H1 (cell line): Measurements from ENCODE around the gene MLNR. TPM values are rescaled to one million over a fixed set of nuclear protein-coding genes. Genes with fewer than 3 reads are reported as not detected.

Experiments
- CTCF ChIA-PET: fragments of 300-600 bp; sonication (Branson Sonifier 250); formaldehyde crosslinking; loops from one replicate; lab custom pipeline; 2021; ENCODE audit not compliant: partially characterized antibody; lab: Charles Lee
- POLR2A ChIA-PET: fragments of 300-600 bp; sonication (Branson Sonifier 250); formaldehyde crosslinking; loops from one replicate; lab custom pipeline; 2021; ENCODE audit warnings: inconsistent platforms; ENCODE audit not compliant: partially characterized antibody; lab: Charles Lee
- DNase-seq, 2 experiments: peaks; one replicate each; pipeline versions ENCODE4 v3.0.0 to v3.0.0-alpha.2; 2010 to 2022; ENCODE audit warnings: low spot score in 2 of 2, low read depth in 1 of 2, mixed read lengths in 1 of 2
- FAIRE-seq: peaks from 2 replicates; lab custom pipeline; 2011; peaks lifted over from hg19 to GRCh38; lab: Jason Lieb, UNC
- H2AFZ ChIP-seq: 2 replicates; pipeline ENCODE4 v1.8.1; 2012; ENCODE audit warnings: low read length, inconsistent platforms
- H2AK5ac ChIP-seq: 2 replicates; pipeline ENCODE4 v1.6.1; 2013; ENCODE audit warnings: low read depth, low read length
- H2BK120ac ChIP-seq: replicated peaks from 2 replicates; pipeline ENCODE3; 2013; ENCODE audit warnings: low read depth, low read length, inconsistent platforms
- H2BK12ac ChIP-seq: 2 replicates; pipeline ENCODE4 v1.6.1; 2013; ENCODE audit warnings: low read depth, low read length
- H2BK15ac ChIP-seq: 2 replicates; pipeline ENCODE4 v1.6.1; 2013; ENCODE audit warnings: low read length
- H2BK20ac ChIP-seq: 2 replicates; pipeline ENCODE4 v1.6.1; 2013; ENCODE audit warnings: low read length
- H2BK5ac ChIP-seq: 2 replicates; pipeline ENCODE4 v1.6.1; 2013; ENCODE audit warnings: low read depth, low read length
- H3K14ac ChIP-seq: 2 replicates; pipeline ENCODE4 v1.6.1; 2013; ENCODE audit warnings: inconsistent platforms; ENCODE audit not compliant: insufficient read length
- H3K18ac ChIP-seq: 2 replicates; pipeline ENCODE4 v1.6.1; 2013; ENCODE audit warnings: low read length; ENCODE audit errors: extremely low read depth
- H3K23ac ChIP-seq: 2 replicates; pipeline ENCODE4 v1.6.1; 2013; ENCODE audit warnings: inconsistent platforms; ENCODE audit not compliant: insufficient read length
- H3K23me2 ChIP-seq: 2 replicates; pipeline ENCODE4 v1.6.1; 2013; ENCODE audit warnings: low read depth, low read length
- H3K27ac ChIP-seq: 2 replicates; pipeline ENCODE4 v1.6.1; 2011; ENCODE audit warnings: low read depth, low read length, inconsistent platforms
- H3K27me3 ChIP-seq, 4 experiments: replicated peaks in 1 of 4; 1 replicate in 1 of 4; 2 replicates in 3 of 4; pipeline versions ENCODE4 v1.6.1 to v1.8.1; 2011 to 2013; ENCODE audit warnings: low read length in 3 of 4, mild to moderate bottlenecking in 3 of 4, inconsistent platforms in 2 of 4, mixed read lengths in 2 of 4, moderate library complexity in 1 of 4; ENCODE audit not compliant: control insufficient read depth in 3 of 4, insufficient read depth in 3 of 4; ENCODE audit errors: extremely low read depth in 1 of 4
- H3K36me3 ChIP-seq, 4 experiments: 2 replicates each; pipeline versions ENCODE4 v1.6.1 to v1.8.1; 2011 to 2013; ENCODE audit warnings: mild to moderate bottlenecking in 4 of 4, low read length in 3 of 4, moderate library complexity in 2 of 4, control low read depth in 1 of 4, inconsistent platforms in 1 of 4; ENCODE audit not compliant: insufficient read depth in 4 of 4, control insufficient read depth in 2 of 4
- H3K4ac ChIP-seq: replicated peaks from 2 replicates; pipeline ENCODE3; 2013; ENCODE audit warnings: low read length, low read depth, mixed read lengths, inconsistent platforms; ENCODE audit not compliant: insufficient read length
- H3K4me1 ChIP-seq, 4 experiments: replicated peaks in 1 of 4; 1 replicate in 1 of 4; 2 replicates in 3 of 4; pipeline versions ENCODE4 v1.6.1 to v1.8.1; 2011 to 2013; ENCODE audit warnings: low read length in 3 of 4, inconsistent platforms in 2 of 4, mixed read lengths in 1 of 4; ENCODE audit not compliant: insufficient read depth in 4 of 4, control insufficient read depth in 3 of 4
- H3K4me2 ChIP-seq, 2 experiments: 2 replicates each; pipeline versions ENCODE4 v1.6.1 to v1.8.1; 2011 to 2013; ENCODE audit warnings: low read depth in 2 of 2, low read length in 2 of 2, control low read depth in 1 of 2, inconsistent platforms in 1 of 2, mild to moderate bottlenecking in 1 of 2; ENCODE audit not compliant: insufficient read depth in 1 of 2
- H3K4me3 ChIP-seq, 4 experiments: fragments of 200-600, 300-600 bp in 1 of 4; sonication (generic), shearing (Covaris generic), sonication (Bioruptor Twin) in 1 of 4; 2 replicates each; pipeline versions ENCODE4 v1.5.1 to v1.8.1; 2011 to 2016; ENCODE audit warnings: low read length in 4 of 4, low read depth in 3 of 4, control low read depth in 2 of 4, inconsistent platforms in 2 of 4, mild to moderate bottlenecking in 2 of 4, mixed read lengths in 1 of 4, moderate library complexity in 1 of 4; ENCODE audit not compliant: insufficient read depth in 2 of 4; ENCODE audit errors: extremely low read depth in 1 of 4
- H3K56ac ChIP-seq: replicated peaks from 2 replicates; pipeline ENCODE3; 2013; ENCODE audit warnings: low read depth, mild to moderate bottlenecking, mixed read lengths, low read length, inconsistent platforms; ENCODE audit not compliant: insufficient read length
- H3K79me1 ChIP-seq: 2 replicates; pipeline ENCODE4 v1.6.1; 2013; ENCODE audit warnings: low read depth, low read length, control low read depth
- H3K79me2 ChIP-seq, 2 experiments: 2 replicates each; pipeline versions ENCODE4 v1.6.1 to v1.8.1; 2012 to 2013; ENCODE audit warnings: low read length in 2 of 2, mild to moderate bottlenecking in 2 of 2, inconsistent platforms in 1 of 2; ENCODE audit not compliant: insufficient read depth in 2 of 2, control insufficient read depth in 1 of 2
- H3K9ac ChIP-seq, 4 experiments: replicated peaks in 1 of 4; 1 replicate in 1 of 4; 2 replicates in 3 of 4; pipeline versions ENCODE4 v1.6.1 to v1.8.1; 2011 to 2013; ENCODE audit warnings: low read depth in 3 of 4, low read length in 3 of 4, control low read depth in 2 of 4, mild to moderate bottlenecking in 2 of 4, moderate library complexity in 2 of 4, inconsistent platforms in 1 of 4; ENCODE audit errors: extremely low read depth in 1 of 4
- H3K9me3 ChIP-seq, 2 experiments: 2 replicates each; pipeline versions ENCODE4 v1.6.1 to v1.8.1; 2012 to 2013; ENCODE audit warnings: mild to moderate bottlenecking in 2 of 2, moderate library complexity in 2 of 2, control low read depth in 1 of 2, inconsistent platforms in 1 of 2, low read depth in 1 of 2, low read length in 1 of 2, mixed read lengths in 1 of 2; ENCODE audit not compliant: insufficient read depth in 2 of 2
- H4K20me1 ChIP-seq, 2 experiments: replicated peaks in 1 of 2; 2 replicates each; pipeline versions ENCODE3 to v1.8.1; 2011 to 2013; ENCODE audit warnings: inconsistent platforms in 2 of 2, low read length in 2 of 2, mild to moderate bottlenecking in 1 of 2; ENCODE audit not compliant: insufficient read depth in 2 of 2, control insufficient read depth in 1 of 2
- H4K5ac ChIP-seq: 2 replicates; pipeline ENCODE4 v1.6.1; 2013; ENCODE audit warnings: low read length, low read depth, mixed read lengths, inconsistent platforms; ENCODE audit not compliant: insufficient read length
- H4K8ac ChIP-seq: 2 replicates; pipeline ENCODE4 v1.8.0; 2013; ENCODE audit warnings: mild to moderate bottlenecking, moderate library complexity, low read length, inconsistent platforms; ENCODE audit not compliant: insufficient read depth; ENCODE audit errors: extremely low read depth
- H4K91ac ChIP-seq: replicated peaks from 2 replicates; pipeline ENCODE3; 2013; ENCODE audit warnings: low read length, mixed read lengths, inconsistent platforms; ENCODE audit not compliant: insufficient read length
- CBX5 ChIP-seq: fragments of 300-800, 300-1000 bp; sonication (generic); IDR thresholded peaks from 2 replicates; pipeline ENCODE4 v1.7.1; 2016; ENCODE audit warnings: antibody characterized with exemption, low read length, low read depth
- CBX8 ChIP-seq: fragments of 300-800, 300-1000 bp; sonication (generic); IDR thresholded peaks from 2 replicates; pipeline ENCODE4 v1.7.1; 2016; ENCODE audit warnings: low read depth, low read length, borderline replicate concordance
- GTF2F1 ChIP-seq: IDR thresholded peaks from 2 replicates; pipeline ENCODE4 v1.6.1; 2012; ENCODE audit warnings: low read depth, low read length, improper control_type of control experiment, borderline replicate concordance
- PHF8 ChIP-seq: fragments of 200-600 bp; sonication (generic); conservative IDR thresholded peaks from 2 replicates; pipeline ENCODE4 v1.7.1; 2012; ENCODE audit warnings: low read depth, mild to moderate bottlenecking, inconsistent platforms, low read length, moderate library complexity
- POU5F1 ChIP-seq: IDR thresholded peaks from 2 replicates; pipeline ENCODE4 v1.6.1; 2011; ENCODE audit warnings: low read depth, mild to moderate bottlenecking, low read length, moderate library complexity
- RNF2 ChIP-seq: fragments of 200-900, 300-1000 bp; sonication (generic); IDR thresholded peaks from 2 replicates; pipeline ENCODE4 v1.7.1; 2016; ENCODE audit warnings: borderline replicate concordance, low read depth, mild to moderate bottlenecking, antibody characterized with exemption, low read length; ENCODE audit not compliant: poor library complexity, severe bottlenecking; ENCODE audit errors: missing control alignments
- SIN3A ChIP-seq, 2 experiments: IDR thresholded peaks in 1 of 2; conservative IDR thresholded peaks in 1 of 2; 2 replicates each; pipeline ENCODE4 v1.6.1; 2011 to 2012; ENCODE audit warnings: low read length in 2 of 2, improper control_type of control experiment in 1 of 2, low read depth in 1 of 2, mild to moderate bottlenecking in 1 of 2
- SP1 ChIP-seq: IDR thresholded peaks from 2 replicates; pipeline ENCODE4 v1.6.1; 2011; ENCODE audit warnings: low read depth, low read length
- SP2 ChIP-seq: IDR thresholded peaks from 2 replicates; pipeline ENCODE4 v1.6.1; 2012; ENCODE audit warnings: mild to moderate bottlenecking, low read length, inconsistent platforms
- SRF ChIP-seq: IDR thresholded peaks from 2 replicates; pipeline ENCODE4 v1.6.1; 2011; ENCODE audit warnings: mild to moderate bottlenecking, low read depth, low read length, moderate library complexity
- WGBS, 2 experiments: shearing (Covaris generic) in 1 of 2; methylation state at CpG; one replicate each; pipeline versions ENCODE4 v1.1.6 to v1.1.7; 2013 to 2015; ENCODE audit warnings: low lambda C conversion rate in 2 of 2, mixed read lengths in 2 of 2, inconsistent platforms in 1 of 2, low coverage in 1 of 2, missing lambda C conversion rate in 1 of 2; ENCODE audit not compliant: insufficient replicate concordance in 2 of 2, insufficient coverage in 1 of 2, insufficient read length in 1 of 2; ENCODE audit errors: extremely low coverage in 1 of 2, missing lambda C conversion rate in 1 of 2; 5-methylcytosine and 5-hydroxymethylcytosine counted together
- polyA plus RNA-seq, 7 experiments: library from polyadenylated mRNA; depleted of rRNA in 3 of 7; stranded (reverse) in 5 of 7; unstranded in 2 of 7; fragments of >200 nt in 5 of 7; fragments of 200-250 nt in 2 of 7; gene quantifications; 1 replicate in 5 of 7; 2 replicates in 1 of 7; 4 replicates in 1 of 7; pipeline versions ENCODE4 v1.2.1 to v1.2.3, GENCODE V29; 2011 to 2013; ENCODE audit warnings: missing spikeins in 2 of 7, mixed read lengths in 2 of 7
- total RNA-seq: library from RNA; stranded (reverse); fragmentation: NEBNext Ultra II Directional; extraction: Animal tissue kit (Norgen Biotek cat#: 25700); gene quantifications from 2 replicates; pipeline ENCODE4 v1.2.1, GENCODE V29; 2021
- TF ChIP-seq, protein P1 (sequence below), 3 experiments: IDR thresholded peaks; 1 replicate in 2 of 3; 2 replicates in 1 of 3; pipeline versions ENCODE4 v1.5.1 to v1.6.1; 2011; ENCODE audit warnings: low read length in 3 of 3, mild to moderate bottlenecking in 3 of 3, inconsistent platforms in 2 of 3, low read depth in 1 of 3, moderate library complexity in 1 of 3; ENCODE audit not compliant: insufficient read depth in 1 of 3; ENCODE audit errors: control extremely low read depth in 1 of 3

Gene MLNR
- total and polyA plus RNA-seq, 2 of the 8 experiments (the other 6 are each of a cell fraction or from before 2014, with no cell fraction given) = 0.24 to 0.29 TPM

GRCh38 chr13:49251326-49251725 lies 31.2 kb downstream of the MLNR start:
- no peak overlapping the region for H3K23ac ChIP-seq
- DNase-seq (no peak), FAIRE-seq (no peak)
- WGBS, 2 experiments = 79% methylated on average over 3 of the region's 5 CpGs; no CpG with 5 or more reads in 1 of the 2 experiments
- no peak overlapping the region for H2AK5ac ChIP-seq
- H3K56ac ChIP-seq = no peak overlapping the region
- no peaks in the 10 kb centered on the region for H3K79me2 ChIP-seq
- H3K18ac ChIP-seq = no peak overlapping the region
- H3K4me1 ChIP-seq = no peaks in the 10 kb centered on the region; a peak in 1 of 7 replicates
- H2BK5ac ChIP-seq = no peak overlapping the region
- H4K91ac ChIP-seq = no peak overlapping the region
- no peak overlapping the region for H2BK120ac ChIP-seq
- no peak overlapping the region for H4K5ac ChIP-seq
- peaks cover 12% of the 10 kb centered on the region for H3K23me2 ChIP-seq
- no peak overlapping the region for H2AFZ ChIP-seq
- no peak overlapping the region for H3K14ac ChIP-seq
- H3K27me3 ChIP-seq = no peaks in the 10 kb centered on the region
- no peaks in the 10 kb centered on the region for H4K20me1 ChIP-seq
- H3K4me2 ChIP-seq = no peak overlapping the region
- CTCF ChIA-PET = interaction anchor here (0.6 to 1.4 kb wide), 5 partner anchors 10 to 170 kb away, joined by 3 to 5 read pairs (median 3); no protein-coding TSS in a partner anchor
- H3K9ac ChIP-seq = no peak overlapping the region
- peaks cover 0 to under 1% (median 0%) of the 10 kb centered on the region in 4 experiments; a peak in 1 of 8 replicates for H3K36me3 ChIP-seq
- H4K8ac ChIP-seq = no peak overlapping the region
- no peak overlapping the region for H3K4ac ChIP-seq
- POLR2A ChIA-PET = no interaction called here
- no peak overlapping the region for H3K4me3 ChIP-seq
- H3K9me3 ChIP-seq = no peaks in the 10 kb centered on the region
- H2BK15ac ChIP-seq = no peak overlapping the region
- H2BK20ac ChIP-seq = no peak overlapping the region
- H3K27ac ChIP-seq = no peak overlapping the region
- no peaks in the 10 kb centered on the region; the same call in 1 of the 2 replicates for H3K79me1 ChIP-seq
- H2BK12ac ChIP-seq = no peak overlapping the region
- TF ChIP-seq SRF = no peak
- no peak for TF ChIP-seq CBX5
- TF ChIP-seq GTF2F1 = no peak
- no peak for TF ChIP-seq RNF2
- no peak for TF ChIP-seq PHF8
- no peak for TF ChIP-seq SP2
- TF ChIP-seq POU5F1 = no peak
- TF ChIP-seq SIN3A (conservative IDR thresholded peaks at IDR 0.05 in 1 of 2, IDR thresholded peaks at IDR 0.05 in 1 of 2; ENCODE audit: low read depth in 1 of 2, low read length in 2 of 2) = no peak
- TF ChIP-seq SP1 = no peak
- no peak for TF ChIP-seq CBX8
- TF ChIP-seq, protein P1, sequence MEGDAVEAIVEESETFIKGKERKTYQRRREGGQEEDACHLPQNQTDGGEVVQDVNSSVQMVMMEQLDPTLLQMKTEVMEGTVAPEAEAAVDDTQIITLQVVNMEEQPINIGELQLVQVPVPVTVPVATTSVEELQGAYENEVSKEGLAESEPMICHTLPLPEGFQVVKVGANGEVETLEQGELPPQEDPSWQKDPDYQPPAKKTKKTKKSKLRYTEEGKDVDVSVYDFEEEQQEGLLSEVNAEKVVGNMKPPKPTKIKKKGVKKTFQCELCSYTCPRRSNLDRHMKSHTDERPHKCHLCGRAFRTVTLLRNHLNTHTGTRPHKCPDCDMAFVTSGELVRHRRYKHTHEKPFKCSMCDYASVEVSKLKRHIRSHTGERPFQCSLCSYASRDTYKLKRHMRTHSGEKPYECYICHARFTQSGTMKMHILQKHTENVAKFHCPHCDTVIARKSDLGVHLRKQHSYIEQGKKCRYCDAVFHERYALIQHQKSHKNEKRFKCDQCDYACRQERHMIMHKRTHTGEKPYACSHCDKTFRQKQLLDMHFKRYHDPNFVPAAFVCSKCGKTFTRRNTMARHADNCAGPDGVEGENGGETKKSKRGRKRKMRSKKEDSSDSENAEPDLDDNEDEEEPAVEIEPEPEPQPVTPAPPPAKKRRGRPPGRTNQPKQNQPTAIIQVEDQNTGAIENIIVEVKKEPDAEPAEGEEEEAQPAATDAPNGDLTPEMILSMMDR (IDR thresholded peaks at IDR 0.05; ENCODE audit: control extremely low read depth in 1 of 3, insufficient read depth in 1 of 3, low read depth in 1 of 3, low read length in 3 of 3) = no peak
